Effector memory CD8-positive, alpha-beta T cell (primary cell): ENCODE measurements around the gene GPR15LG.
"Not testable (repeated sequence)": the region's sequence is repeated elsewhere in the genome, so short reads cannot be mapped to it uniquely, and the experiment has no call there.

Source experiments
- ATAC-seq: fragments of 150-1000 bp; cut with Tn5 transposase; replicated peaks from 2 replicates; pipeline ENCODE4 v1.10.0; 2021; ENCODE audit warnings: mild to moderate bottlenecking, moderate library complexity
- DNase-seq, 3 experiments: peaks; one replicate each; pipeline ENCODE4 v3.0.0; 2021
- H3K27ac Mint-ChIP-seq, 2 donors: one replicate each; pipeline ENCODE4 v1.8.0; 2022; ENCODE audit warnings: mild to moderate bottlenecking in 2 of 2, mixed read lengths in 2 of 2, moderate library complexity in 2 of 2
- H3K27me3 Mint-ChIP-seq, 2 donors: one replicate each; pipeline ENCODE4 v1.8.0; 2022; ENCODE audit warnings: mixed read lengths in 2 of 2
- H3K36me3 Mint-ChIP-seq: one replicate; pipeline ENCODE4 v1.8.0; 2022; ENCODE audit warnings: mild to moderate bottlenecking, moderate library complexity, mixed read lengths; ENCODE audit not compliant: insufficient read depth
- H3K4me1 Mint-ChIP-seq, 2 donors: one replicate each; pipeline ENCODE4 v1.8.0; 2022; ENCODE audit warnings: low read depth in 2 of 2, mixed read lengths in 2 of 2
- H3K4me3 Mint-ChIP-seq, 2 donors: one replicate each; pipeline ENCODE4 v1.8.0; 2022; ENCODE audit warnings: mild to moderate bottlenecking in 2 of 2, mixed read lengths in 2 of 2, moderate library complexity in 2 of 2
- H3K9me3 Mint-ChIP-seq, 2 donors: one replicate each; pipeline ENCODE4 v1.8.0; 2022; ENCODE audit warnings: mixed read lengths in 2 of 2

The GPR15LG gene

DNA sequence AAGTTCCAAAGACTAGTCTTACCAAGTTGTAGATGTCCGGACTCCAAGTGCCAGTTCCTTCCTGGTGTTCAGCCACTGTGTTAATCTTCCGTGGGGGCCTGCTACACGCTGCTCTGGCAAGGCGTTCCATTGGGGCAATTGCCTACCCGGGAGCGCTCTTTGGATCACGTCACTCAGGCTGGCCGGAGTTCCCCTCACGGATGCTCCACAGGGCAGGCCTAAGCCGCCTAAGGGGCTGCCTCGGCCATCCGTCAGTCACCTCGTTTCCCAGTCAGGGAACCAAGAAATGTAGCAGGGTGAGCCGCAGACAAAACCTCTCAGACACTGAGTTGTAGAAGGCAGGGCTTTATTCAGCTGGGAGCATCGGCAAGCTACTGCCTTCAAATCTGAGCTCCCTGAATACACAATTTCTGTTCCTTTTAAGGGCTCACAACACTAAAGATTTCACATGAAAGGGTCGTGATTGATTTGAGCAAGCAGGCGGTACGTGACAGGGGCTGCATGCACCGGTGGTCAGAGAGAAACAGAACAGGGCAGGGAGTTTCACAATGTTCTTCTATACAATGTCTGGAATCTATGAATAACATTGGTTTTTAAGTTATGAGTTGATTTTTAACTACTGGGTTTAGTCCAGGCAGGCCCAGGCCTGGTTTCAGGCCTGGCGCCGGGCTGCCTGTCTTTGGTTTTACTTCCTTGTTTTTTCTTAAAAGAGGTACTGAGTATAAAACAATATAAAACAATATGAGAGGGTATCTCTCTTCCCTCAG lies 1.7 kb upstream of the GPR15LG start:
- H3K27me3 Mint-ChIP-seq, DNase-seq, H3K36me3 Mint-ChIP-seq, H3K4me3 Mint-ChIP-seq, ATAC-seq, H3K9me3 Mint-ChIP-seq: not testable (repeated sequence)
- Mint-ChIP-seq H3K27ac (peak overlapping the region in 1 of 2 donors; percentile 65), H3K4me1 (peaks cover 9 to 12% of the 10 kb centered on the region in 2 donors)

- Mint-ChIP-seq H3K4me1 (peaks cover 11 to 14% of the 10 kb centered on the region in 2 donors), H3K27ac (peak overlapping the region in 1 of 2 donors; percentile 65), H3K36me3 (no peaks in the 10 kb centered on the region), H3K9me3 (no peaks in the 10 kb centered on the region), H3K4me3 (no peak overlapping the region), H3K27me3 (no peaks in the 10 kb centered on the region)
- no peak for DNase-seq
- no peak for ATAC-seq
Observed at GRCh38 chr10:84172467-84173356, 889 bp upstream of the GPR15LG start.

GRCh38 chr10:84175436-84175835 lies 1.8 kb downstream of the GPR15LG start:
- DNase-seq (no peak), ATAC-seq (no peak)
- H3K27ac Mint-ChIP-seq, result no peak overlapping the region
- no peaks in the 10 kb centered on the region for H3K27me3 Mint-ChIP-seq
- H3K9me3 Mint-ChIP-seq, result no peaks in the 10 kb centered on the region
- H3K4me3 Mint-ChIP-seq, result no peak overlapping the region
- H3K4me1 Mint-ChIP-seq, result peaks cover 11 to 14% of the 10 kb centered on the region in 2 donors
- no peaks in the 10 kb centered on the region for H3K36me3 Mint-ChIP-seq

GRCh38 chr10:84176351-84176750 lies 2.8 kb downstream of the GPR15LG start:
- H3K4me1 Mint-ChIP-seq, result peaks cover 11 to 14% of the 10 kb centered on the region in 2 donors
- no peak for DNase-seq
- no peak for ATAC-seq
- H3K27me3 Mint-ChIP-seq, result no peaks in the 10 kb centered on the region
- H3K4me3 Mint-ChIP-seq, result no peak overlapping the region
- no peaks in the 10 kb centered on the region for H3K36me3 Mint-ChIP-seq
- H3K27ac Mint-ChIP-seq, result no peak overlapping the region
- no peaks in the 10 kb centered on the region for H3K9me3 Mint-ChIP-seq

DNA sequence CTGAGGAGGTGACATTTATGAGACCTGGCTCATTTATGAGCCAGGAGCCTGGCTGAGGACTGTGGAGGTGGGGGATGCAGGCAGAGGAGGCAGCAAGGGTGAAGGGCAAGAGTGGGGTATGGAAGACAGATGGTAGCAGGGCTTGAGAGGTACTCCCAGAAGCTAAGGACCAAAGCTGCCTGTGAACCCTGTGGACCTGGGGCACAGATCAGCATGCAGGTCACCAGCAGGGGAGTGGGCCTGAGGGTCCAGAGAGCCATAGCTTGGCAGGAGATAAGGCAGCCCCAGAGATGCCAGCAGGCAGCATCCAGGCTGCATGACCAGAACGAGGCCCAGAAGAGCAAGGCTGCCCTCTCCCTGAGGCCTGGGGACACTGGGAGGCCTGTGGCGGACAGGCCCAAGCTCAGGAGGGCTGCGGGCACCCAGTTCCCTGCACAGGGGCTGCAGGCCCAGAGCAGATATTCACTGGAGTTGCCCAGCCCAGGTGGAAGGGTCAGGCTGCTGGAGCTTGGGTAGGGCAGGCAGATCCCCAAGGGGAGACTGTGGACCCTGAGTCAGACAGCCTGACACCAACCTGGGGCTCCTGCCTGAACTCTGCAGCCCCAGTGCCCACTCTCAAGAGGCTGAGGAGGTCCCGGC lies 3.4 kb downstream of the GPR15LG start:
- Mint-ChIP-seq H3K4me3 (no peak overlapping the region), H3K9me3 (no peaks in the 10 kb centered on the region), H3K4me1 (peaks cover 11 to 14% of the 10 kb centered on the region in 2 donors), H3K27ac (no peak overlapping the region), H3K27me3 (no peaks in the 10 kb centered on the region), H3K36me3 (no peaks in the 10 kb centered on the region)
- DNase-seq (no peak), ATAC-seq (no peak)

- ATAC-seq (peak; percentile 91), DNase-seq (peak; percentile 73 to 74 (median 74))
- Mint-ChIP-seq H3K4me3 (no peak overlapping the region), H3K27me3 (no peaks in the 10 kb centered on the region), H3K9me3 (no peaks in the 10 kb centered on the region), H3K4me1 (peaks cover 11 to 14% of the 10 kb centered on the region in 2 donors), H3K27ac (no peak overlapping the region), H3K36me3 (no peaks in the 10 kb centered on the region)
Observed at GRCh38 chr10:84177541-84178141, 4.0 kb downstream of the GPR15LG start.

DNA sequence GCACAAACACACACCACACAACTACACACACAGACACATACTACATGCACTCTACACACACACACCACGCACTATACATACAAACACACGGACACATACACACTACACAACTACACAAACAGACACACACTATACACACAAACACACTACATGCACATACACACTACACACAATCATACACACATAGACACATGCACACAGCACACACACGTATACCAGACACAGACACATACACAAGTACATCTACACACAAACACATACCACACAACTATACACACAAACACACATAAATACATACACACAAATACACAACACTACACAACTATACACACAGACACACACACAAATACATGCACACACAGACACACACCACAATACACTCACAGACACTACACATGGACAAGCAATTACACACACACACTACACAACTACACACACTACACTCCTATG lies 4.6 kb downstream of the GPR15LG start:
- H3K27ac Mint-ChIP-seq, result no peak overlapping the region
- no peaks in the 10 kb centered on the region for H3K27me3 Mint-ChIP-seq
- ATAC-seq, result no peak
- H3K4me1 Mint-ChIP-seq, result peaks cover 8 to 9% of the 10 kb centered on the region in 2 donors
- no peaks in the 10 kb centered on the region for H3K36me3 Mint-ChIP-seq
- no peaks in the 10 kb centered on the region for H3K9me3 Mint-ChIP-seq
- DNase-seq, result no peak
- H3K4me3 Mint-ChIP-seq, result no peak overlapping the region

DNA sequence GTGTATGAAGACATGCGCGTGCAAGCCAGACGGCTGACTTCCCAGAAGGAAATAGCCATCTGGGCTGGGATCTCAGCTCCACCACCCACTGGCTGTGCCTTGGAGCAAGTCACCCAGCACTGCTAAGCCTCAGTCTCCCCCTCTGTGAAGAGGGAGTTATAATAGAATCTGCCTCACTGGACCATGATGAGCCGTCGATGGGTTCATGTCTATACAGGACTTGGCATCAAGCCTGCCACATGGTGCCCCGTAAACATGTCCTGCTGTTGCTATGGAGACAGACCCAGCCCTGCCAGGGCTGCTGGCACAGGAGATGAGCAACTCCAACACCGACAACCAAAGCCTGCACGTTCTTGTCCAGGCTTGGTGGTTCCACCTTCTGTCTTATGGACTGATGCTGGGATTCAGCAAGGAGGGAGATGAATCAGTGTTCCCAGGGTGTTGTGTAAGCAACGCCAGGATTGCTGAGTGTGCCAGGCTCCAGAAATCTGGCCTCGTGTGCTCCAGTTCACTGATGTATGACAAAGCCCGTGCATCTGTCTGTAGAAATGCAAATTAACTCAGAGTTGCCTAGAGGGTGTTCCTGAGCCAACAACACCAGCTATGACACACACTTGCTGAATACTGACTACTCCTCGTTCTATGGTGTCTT lies 5.6 kb downstream of the GPR15LG start:
- ATAC-seq (peak; percentile 62), DNase-seq (peak in 2 of 3 experiments; percentile 63 to 66)
- Mint-ChIP-seq H3K4me3 (no peak overlapping the region), H3K27me3 (no peaks in the 10 kb centered on the region), H3K36me3 (no peaks in the 10 kb centered on the region), H3K4me1 (peaks cover 8 to 9% of the 10 kb centered on the region in 2 donors), H3K27ac (no peak overlapping the region), H3K9me3 (no peaks in the 10 kb centered on the region)

- not testable (repeated sequence) for H3K27me3 Mint-ChIP-seq, H3K9me3 Mint-ChIP-seq, ATAC-seq, DNase-seq, H3K27ac Mint-ChIP-seq, H3K36me3 Mint-ChIP-seq, H3K4me3 Mint-ChIP-seq
- peaks cover 14 to 16% of the 10 kb centered on the region in 2 donors for H3K4me1 Mint-ChIP-seq
Observed at GRCh38 chr10:84180386-84180785, 6.8 kb downstream of the GPR15LG start.

GRCh38 chr10:84181631-84182030 lies 8.0 kb downstream of the GPR15LG start:
- no peak for ATAC-seq
- Mint-ChIP-seq H3K36me3 (no peaks in the 10 kb centered on the region), H3K27ac (no peak overlapping the region), H3K9me3 (no peaks in the 10 kb centered on the region), H3K4me1 (peaks cover 10 to 12% of the 10 kb centered on the region in 2 donors), H3K4me3 (no peak overlapping the region), H3K27me3 (no peaks in the 10 kb centered on the region)
- no peak for DNase-seq

GRCh38 chr10:84184517-84184916 lies 10.9 kb downstream of the GPR15LG start:
- DNase-seq (no peak), ATAC-seq (no peak)
- Mint-ChIP-seq H3K4me1 (peaks cover 6 to 7% of the 10 kb centered on the region in 2 donors), H3K27ac (no peak overlapping the region), H3K36me3 (no peaks in the 10 kb centered on the region), H3K4me3 (no peak overlapping the region), H3K9me3 (no peaks in the 10 kb centered on the region), H3K27me3 (no peaks in the 10 kb centered on the region)

DNA sequence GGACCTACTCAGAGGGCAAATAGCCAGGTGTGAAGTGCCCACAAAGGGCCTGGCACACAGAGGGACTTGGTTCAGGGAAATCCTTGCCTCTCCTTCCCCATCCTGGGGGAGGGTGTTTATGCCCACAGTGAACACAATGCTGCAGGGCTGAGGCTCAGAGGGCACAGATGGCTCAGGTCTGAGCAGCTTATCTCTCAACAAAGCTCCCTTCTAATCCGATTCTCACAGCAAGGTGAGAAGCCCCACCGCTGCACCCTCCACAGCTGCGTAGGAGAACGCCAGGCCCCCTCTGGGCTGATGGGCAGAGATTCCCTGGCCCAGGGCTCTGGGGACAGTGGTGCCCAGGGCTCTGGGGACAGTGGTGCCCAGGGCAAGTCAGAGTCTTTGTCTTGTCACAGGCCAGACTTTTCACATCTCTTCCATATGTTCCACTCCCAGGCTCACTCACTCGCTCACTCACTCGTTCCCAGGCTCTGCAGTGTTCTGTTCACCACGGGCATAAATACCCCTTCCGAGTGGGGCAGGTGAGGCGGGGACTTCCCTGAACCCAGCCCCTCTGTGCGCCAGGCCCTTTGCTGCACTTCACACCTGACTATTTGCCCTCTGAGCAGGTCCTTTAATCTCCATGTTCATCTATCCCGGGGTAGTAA lies 12.1 kb downstream of the GPR15LG start:
- Mint-ChIP-seq H3K4me1 (peaks cover 11 to 13% of the 10 kb centered on the region in 2 donors), H3K9me3 (no peaks in the 10 kb centered on the region), H3K27me3 (no peaks in the 10 kb centered on the region), H3K4me3 (no peak overlapping the region), H3K27ac (no peak overlapping the region), H3K36me3 (peaks cover 2% of the 10 kb centered on the region)
- ATAC-seq (no peak), DNase-seq (no peak)
